Thoracic aorta (tissue), 2 donors: ENCODE results near the gene ACSL5. TPM values are rescaled to one million over a fixed set of nuclear protein-coding genes. Genes with fewer than 3 reads are reported as not detected.

Source experiments
- ATAC-seq: fragments of 150-250 bp; one replicate; pipeline ENCODE4 v1.8.0; 2017; ENCODE audit warnings: low read depth; ENCODE audit not compliant: insufficient number of reproducible peaks, low FRiP score
- DNase-seq: peaks from one replicate; pipeline ENCODE4 v3.0.0-alpha.2; 2020; ENCODE audit warnings: low spot score
- H3K27ac ChIP-seq, 2 donors: fragments of 200-600 bp; sonication (generic); 1 replicate in 1 of 2; 2 replicates in 1 of 2; pipeline ENCODE4 v1.5.1; 2016; ENCODE audit warnings: mild to moderate bottlenecking in 2 of 2, moderate library complexity in 2 of 2
- H3K27me3 ChIP-seq: fragments of 200-600 bp; sonication (generic); replicated peaks from 2 replicates; pipeline ENCODE4 v1.6.0; 2016; ENCODE audit warnings: mild to moderate bottlenecking; ENCODE audit not compliant: insufficient read depth
- H3K36me3 ChIP-seq: fragments of 200-600 bp; sonication (generic); one replicate; pipeline ENCODE4 v1.5.1; 2016
- H3K4me1 ChIP-seq, 2 donors: fragments of 200-600 bp; sonication (generic); 1 replicate in 1 of 2; 2 replicates in 1 of 2; pipeline versions ENCODE4 v1.5.1 to v1.6.0; 2016; ENCODE audit warnings: low read depth in 2 of 2, mild to moderate bottlenecking in 1 of 2; ENCODE audit not compliant: control insufficient read depth in 1 of 2
- H3K4me3 ChIP-seq: fragments of 200-600 bp; sonication (generic); 2 replicates; pipeline ENCODE4 v1.5.1; 2016; ENCODE audit warnings: mild to moderate bottlenecking
- H3K9me3 ChIP-seq: fragments of 200-600 bp; sonication (generic); 2 replicates; pipeline ENCODE4 v1.5.1; 2016
- CTCF ChIP-seq: fragments of 200-600 bp; sonication (generic); IDR thresholded peaks from one replicate; pipeline ENCODE4 v1.5.1; 2019; ENCODE audit warnings: antibody characterized with exemption
- total RNA-seq, 2 donors: library from RNA; depleted of rRNA; stranded (reverse); fragments of >200 nt; gene quantifications; one replicate each; pipeline versions ENCODE4 v1.1.0 to v1.2.3, GENCODE V29; 2016

Gene ACSL5
- total RNA-seq, 2 donors from 2014 or later: 13.9 to 16.7 TPM

- no peaks in the 10 kb centered on the region for H3K9me3 ChIP-seq
- H3K27ac ChIP-seq: no peak overlapping the region
- peaks cover 0 to 14% of the 10 kb centered on the region in 2 donors for H3K4me1 ChIP-seq
- DNase-seq: no peak
- TF ChIP-seq CTCF: no peak
- H3K36me3 ChIP-seq: no peaks in the 10 kb centered on the region
- no peaks in the 10 kb centered on the region for H3K27me3 ChIP-seq
- no peak for ATAC-seq
- H3K4me3 ChIP-seq: no peak overlapping the region
Measured at GRCh38 chr10:112332509-112333228, 41.2 kb upstream of the ACSL5 start.

GRCh38 chr10:112333452-112333851 lies 40.5 kb upstream of the ACSL5 start:
- Histone ChIP-seq H3K27me3 (no peaks in the 10 kb centered on the region), H3K4me1 (peaks cover 0 to 14% of the 10 kb centered on the region in 2 donors), H3K27ac (no peak overlapping the region), H3K9me3 (no peaks in the 10 kb centered on the region), H3K36me3 (no peaks in the 10 kb centered on the region), H3K4me3 (no peak overlapping the region)
- DNase-seq (no peak), ATAC-seq (no peak)
- no peak for TF ChIP-seq CTCF

- no peak for TF ChIP-seq CTCF
- H3K27ac ChIP-seq: no peak overlapping the region
- no peaks in the 10 kb centered on the region for H3K36me3 ChIP-seq
- H3K4me3 ChIP-seq: no peak overlapping the region
- no peaks in the 10 kb centered on the region for H3K9me3 ChIP-seq
- DNase-seq (no peak), ATAC-seq (no peak)
- peaks cover 0 to 9% of the 10 kb centered on the region in 2 donors for H3K4me1 ChIP-seq
- H3K27me3 ChIP-seq: no peaks in the 10 kb centered on the region
Measured at GRCh38 chr10:112335111-112335867, 38.6 kb upstream of the ACSL5 start.

GRCh38 chr10:112335868-112336265 lies 38.0 kb upstream of the ACSL5 start:
- Histone ChIP-seq H3K36me3 (no peaks in the 10 kb centered on the region), H3K9me3 (no peaks in the 10 kb centered on the region), H3K4me3 (no peak overlapping the region), H3K27ac (no peak overlapping the region), H3K27me3 (no peaks in the 10 kb centered on the region), H3K4me1 (peaks cover 0 to 4% of the 10 kb centered on the region in 2 donors)
- no peak for DNase-seq
- TF ChIP-seq CTCF: no peak
- no peak for ATAC-seq

GRCh38 chr10:112336556-112337201 lies 37.2 kb upstream of the ACSL5 start:
- Histone ChIP-seq H3K36me3 (no peaks in the 10 kb centered on the region), H3K4me1 (no peaks in the 10 kb centered on the region), H3K27ac (no peak overlapping the region), H3K9me3 (no peaks in the 10 kb centered on the region), H3K27me3 (no peaks in the 10 kb centered on the region), H3K4me3 (no peak overlapping the region)
- no peak for DNase-seq
- ATAC-seq: no peak
- TF ChIP-seq CTCF: no peak
